IMR-90 (cell line): Measurements from ENCODE around the gene CSRP1. TPM values are rescaled to one million over a fixed set of nuclear protein-coding genes. Genes with fewer than 3 reads are reported as not detected.
"Not testable (repeated sequence)": the region's sequence is repeated elsewhere in the genome, so short reads cannot be mapped to it uniquely, and the experiment has no call there.

Experiments
- ATAC-seq: fragments of 200-7000 bp; cut with Tn5 transposase; 2 replicates; pipeline ENCODE4 v1.9.1; 2020; ENCODE audit warnings: low read depth, mild to moderate bottlenecking, moderate library complexity
- BruUV-seq: library from RNA; stranded (reverse); fragments of 400-500 nt; replicated peaks from 2 replicates; lab custom pipeline; 2021; lab: Mats Ljungman, UMichigan
- CTCF ChIA-PET: fragments of 300-600 bp; formaldehyde crosslinking; extraction: SDS; loops from one replicate; lab custom pipeline; 2021; ENCODE audit warnings: antibody characterized with exemption; lab: Yijun Ruan, JAX
- POLR2A ChIA-PET: fragments of 300-600 bp; sonication (Branson Sonifier 250); formaldehyde crosslinking; loops from one replicate; lab custom pipeline; 2022; ENCODE audit warnings: antibody characterized with exemption; ENCODE audit not compliant: unreplicated experiment; lab: Charles Lee
- DNase-seq: peaks from one replicate; pipeline ENCODE4 v3.0.0; 2013
- H2AFZ ChIP-seq: replicated peaks from 2 replicates; pipeline ENCODE3; 2013; ENCODE audit warnings: low read length, mild to moderate bottlenecking; ENCODE audit not compliant: poor library complexity
- H2AK5ac ChIP-seq: 2 replicates; pipeline ENCODE4 v1.6.1; 2013; ENCODE audit warnings: low read depth, low read length, inconsistent platforms
- H2AK9ac ChIP-seq: replicated peaks from 2 replicates; pipeline ENCODE3; 2013; ENCODE audit warnings: mild to moderate bottlenecking, low read depth, low read length, moderate library complexity; ENCODE audit not compliant: poor library complexity
- H2BK120ac ChIP-seq: 2 replicates; pipeline ENCODE4 v1.6.1; 2013; ENCODE audit warnings: low read depth, low read length, inconsistent platforms
- H2BK15ac ChIP-seq: 3 replicates; pipeline ENCODE4 v1.6.1; 2013; ENCODE audit warnings: low read depth, low read length, inconsistent platforms
- H2BK20ac ChIP-seq: 2 replicates; pipeline ENCODE4 v1.6.1; 2013; ENCODE audit warnings: low read depth, mild to moderate bottlenecking, inconsistent platforms, low read length, moderate library complexity
- H2BK5ac ChIP-seq: 2 replicates; pipeline ENCODE4 v1.6.1; 2013; ENCODE audit warnings: mild to moderate bottlenecking, low read depth, low read length, inconsistent platforms; ENCODE audit not compliant: poor library complexity, severe bottlenecking
- H3K14ac ChIP-seq: replicated peaks from 2 replicates; pipeline ENCODE4 v1.6.1; 2013; ENCODE audit warnings: low read depth, low read length, inconsistent platforms
- H3K18ac ChIP-seq: 2 replicates; pipeline ENCODE4 v1.6.1; 2013; ENCODE audit warnings: low read depth, low read length, control low read depth
- H3K23ac ChIP-seq: 2 replicates; pipeline ENCODE4 v1.6.1; 2013; ENCODE audit warnings: low read depth, low read length, inconsistent platforms
- H3K27ac ChIP-seq: 2 replicates; pipeline ENCODE4 v1.5.1; 2013; ENCODE audit warnings: mild to moderate bottlenecking, control low read depth, low read length; ENCODE audit not compliant: insufficient read depth
- H3K27me3 ChIP-seq: 2 replicates; pipeline ENCODE4 v1.6.1; 2013; ENCODE audit warnings: low read length; ENCODE audit not compliant: control insufficient read depth, insufficient read depth
- H3K36me3 ChIP-seq: 2 replicates; pipeline ENCODE4 v1.6.1; 2013; ENCODE audit warnings: low read length, mixed read lengths; ENCODE audit not compliant: control insufficient read depth, insufficient read depth
- H3K4ac ChIP-seq: 2 replicates; pipeline ENCODE4 v1.6.1; 2013; ENCODE audit warnings: low read depth, low read length, inconsistent platforms
- H3K4me1 ChIP-seq: 2 replicates; pipeline ENCODE4 v1.6.1; 2013; ENCODE audit warnings: low read length, mixed read lengths; ENCODE audit not compliant: control insufficient read depth, insufficient read depth
- H3K4me2 ChIP-seq: 2 replicates; pipeline ENCODE4 v1.6.1; 2013; ENCODE audit warnings: low read depth, mild to moderate bottlenecking, control low read depth, low read length, moderate library complexity
- H3K4me3 ChIP-seq: 2 replicates; pipeline ENCODE4 v1.5.1; 2013; ENCODE audit warnings: low read depth, mild to moderate bottlenecking, control low read depth, low read length, moderate library complexity; ENCODE audit not compliant: insufficient read depth
- H3K56ac ChIP-seq: 2 replicates; pipeline ENCODE4 v1.6.1; 2013; ENCODE audit warnings: low read length, inconsistent platforms; ENCODE audit not compliant: insufficient read depth; ENCODE audit errors: extremely low read depth
- H3K79me1 ChIP-seq, 2 experiments: 2 replicates each; pipeline ENCODE4 v1.6.1; 2013; ENCODE audit warnings: low read length in 2 of 2, inconsistent platforms in 1 of 2, low read depth in 1 of 2
- H3K9ac ChIP-seq: 2 replicates; pipeline ENCODE4 v1.6.1; 2013; ENCODE audit warnings: low read depth, low read length, control low read depth
- H3K9me1 ChIP-seq: 2 replicates; pipeline ENCODE4 v1.6.1; 2013; ENCODE audit warnings: low read length, inconsistent platforms; ENCODE audit not compliant: insufficient read depth
- H3K9me3 ChIP-seq: 2 replicates; pipeline ENCODE4 v1.6.1; 2013; ENCODE audit warnings: low read length; ENCODE audit not compliant: control insufficient read depth, insufficient read depth
- H4K20me1 ChIP-seq: 2 replicates; pipeline ENCODE4 v1.6.1; 2013; ENCODE audit warnings: low read length, inconsistent platforms; ENCODE audit not compliant: insufficient read depth
- H4K5ac ChIP-seq: 2 replicates; pipeline ENCODE4 v1.6.1; 2013; ENCODE audit warnings: mild to moderate bottlenecking, low read depth, low read length, control low read depth
- H4K8ac ChIP-seq, 2 experiments: 2 replicates each; pipeline ENCODE4 v1.6.1; 2013; ENCODE audit warnings: low read depth in 2 of 2, low read length in 2 of 2, control low read depth in 1 of 2, inconsistent platforms in 1 of 2
- H4K91ac ChIP-seq: 2 replicates; pipeline ENCODE4 v1.6.1; 2013; ENCODE audit warnings: low read depth, low read length, inconsistent platforms; ENCODE audit not compliant: insufficient read depth
- WGBS, 2 experiments: methylation state at CpG; one replicate each; pipeline versions ENCODE4 v1.1.5 to v1.1.7; 2013; ENCODE audit warnings: missing lambda C conversion rate in 2 of 2; ENCODE audit not compliant: insufficient read length in 1 of 2; ENCODE audit errors: extremely low coverage in 2 of 2; 5-methylcytosine and 5-hydroxymethylcytosine counted together
- dilution Hi-C: fragments of 300-500 bp; cut with HindIII; formaldehyde crosslinking; loops from one replicate; pipeline ENCODE4 v1.14.3; 2018; ENCODE audit warnings: low sequenced_read_pairs; ENCODE audit not compliant: unreplicated experiment
- in situ Hi-C: fragments of 300-500 bp; cut with MboI; formaldehyde crosslinking; loops from 3 replicates; pipeline ENCODE4 v1.14.3; 2019; ENCODE audit warnings: low sequenced_read_pairs, inconsistent platforms, mixed read lengths
- intact Hi-C: fragments of 100-400 bp; cut with micrococcal nuclease; formaldehyde crosslinking; loops from 2 replicates; pipeline ENCODE4 v1.10.0; 2022
- polyA plus RNA-seq, 3 experiments: library from polyadenylated mRNA; depleted of rRNA; stranded (reverse); fragments of >200 nt; gene quantifications; 2 replicates each; pipeline ENCODE4 v1.2.3, GENCODE V29; 2012; ENCODE audit warnings: low replicate concordance in 1 of 3
- total RNA-seq: library from RNA; depleted of rRNA; stranded (reverse); fragments of >200 nt; gene quantifications from 2 replicates; pipeline ENCODE4 v1.2.3, GENCODE V29; 2012

Gene CSRP1
- total and polyA plus RNA-seq, 2 of the 4 experiments (the other 2 are of a cell fraction) = 1,037 to 1,498 TPM

DNA sequence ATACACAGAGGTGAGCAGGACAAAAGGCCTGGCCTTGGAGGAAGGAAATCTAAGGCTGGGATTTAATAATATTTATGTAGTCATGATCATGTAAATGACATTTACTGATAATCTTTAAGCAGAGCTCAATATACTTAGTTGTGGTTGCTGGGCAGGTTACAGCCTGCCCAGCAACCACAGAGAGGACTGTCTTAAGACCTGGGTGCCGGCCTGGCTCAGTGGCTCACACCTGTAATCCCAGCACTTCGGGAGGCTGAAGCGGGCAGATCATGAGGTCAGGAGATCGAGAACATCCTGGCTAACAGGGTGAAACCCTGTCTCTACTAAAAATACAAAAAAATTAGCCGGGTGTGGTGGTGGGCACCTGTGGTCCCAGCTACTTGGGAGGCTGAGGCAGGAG, 42.6 kb upstream of the CSRP1 start:
- in situ Hi-C loops = loop anchor here (25.0 kb wide), 2 partner anchors 413 to 588 kb away; partner anchors contain the start of genes ARL8A and TIMM17A
- H2AFZ ChIP-seq, H3K4me3 ChIP-seq, H3K18ac ChIP-seq, ATAC-seq, H3K27ac ChIP-seq, H3K23ac ChIP-seq, H4K91ac ChIP-seq, H3K14ac ChIP-seq, H3K4me2 ChIP-seq, H3K4ac ChIP-seq, BruUV-seq, CTCF ChIA-PET, H2AK5ac ChIP-seq, H3K27me3 ChIP-seq, H3K36me3 ChIP-seq, H3K9ac ChIP-seq, H3K56ac ChIP-seq, H2AK9ac ChIP-seq, H2BK5ac ChIP-seq, POLR2A ChIA-PET, dilution Hi-C loops, H3K9me3 ChIP-seq, H2BK20ac ChIP-seq, H4K5ac ChIP-seq, H2BK120ac ChIP-seq, H4K8ac ChIP-seq, DNase-seq, H2BK15ac ChIP-seq, intact Hi-C loops, H4K20me1 ChIP-seq: not testable (repeated sequence)
- no CpG with 5 or more reads among the region's 5 CpGs for WGBS, 2 experiments
- Histone ChIP-seq H3K9me1 (peaks cover 27% of the 10 kb centered on the region), H3K79me1 (peaks cover 22 to 74% of the 10 kb centered on the region in 2 experiments), H3K4me1 (peaks cover 31% of the 10 kb centered on the region)
